DOHH2 (cell line): Measurements from ENCODE around the gene STAT5B.

ENCODE experiments used
- H3F3A ChIP-seq: fragments of 200-600 bp; sonication (generic), shearing (Covaris generic); 2 replicates; pipeline ENCODE4 v1.6.0; 2016; ENCODE audit warnings: antibody characterized with exemption, mild to moderate bottlenecking; ENCODE audit not compliant: control insufficient read depth, insufficient read depth
- H3K27ac ChIP-seq: fragments of 200-600 bp; sonication (generic); 2 replicates; pipeline ENCODE4 v1.5.1; 2014; ENCODE audit warnings: low read depth, mild to moderate bottlenecking, low read length, moderate library complexity
- H3K27me3 ChIP-seq: fragments of 200-600 bp; sonication (generic); 2 replicates; pipeline ENCODE4 v1.6.1; 2014; ENCODE audit warnings: mild to moderate bottlenecking, low read length, mixed read lengths; ENCODE audit not compliant: control insufficient read depth
- H3K36me3 ChIP-seq: fragments of 200-600 bp; sonication (generic); 2 replicates; pipeline ENCODE4 v1.6.1; 2014; ENCODE audit warnings: mild to moderate bottlenecking, low read length, moderate library complexity, mixed read lengths; ENCODE audit not compliant: control insufficient read depth
- H3K4me1 ChIP-seq: fragments of 200-600 bp; sonication (generic); 2 replicates; pipeline ENCODE4 v1.6.1; 2014; ENCODE audit warnings: mild to moderate bottlenecking, low read length, mixed read lengths; ENCODE audit not compliant: control insufficient read depth
- H3K4me2 ChIP-seq: fragments of 200-600 bp; sonication (generic); 2 replicates; pipeline ENCODE4 v1.6.0; 2014; ENCODE audit warnings: mild to moderate bottlenecking, low read length, moderate library complexity
- H3K4me3 ChIP-seq: fragments of 200-600 bp; sonication (generic); 2 replicates; pipeline ENCODE4 v1.5.1; 2014; ENCODE audit warnings: mild to moderate bottlenecking, low read length, mixed read lengths
- H3K79me2 ChIP-seq: fragments of 200-600 bp; sonication (generic); 2 replicates; pipeline ENCODE4 v1.6.1; 2014; ENCODE audit warnings: mild to moderate bottlenecking, low read length, mixed read lengths; ENCODE audit not compliant: control insufficient read depth
- H3K9me2 ChIP-seq: fragments of 200-600 bp; sonication (generic); replicated peaks from 2 replicates; pipeline ENCODE4 v1.6.1; 2014; ENCODE audit warnings: mild to moderate bottlenecking, low read length, mixed read lengths; ENCODE audit not compliant: control insufficient read depth
- H3K9me3 ChIP-seq: fragments of 200-600 bp; sonication (generic); 2 replicates; pipeline ENCODE4 v1.6.1; 2014; ENCODE audit warnings: antibody characterized with exemption, low read length, mixed read lengths; ENCODE audit not compliant: control insufficient read depth, insufficient read depth
- H4K20me1 ChIP-seq: fragments of 200-600 bp; sonication (generic); 2 replicates; pipeline ENCODE4 v1.6.0; 2014; ENCODE audit warnings: low read depth, mild to moderate bottlenecking, antibody characterized with exemption, low read length, moderate library complexity; ENCODE audit not compliant: control insufficient read depth, insufficient read depth
- EZH2phosphoT487 ChIP-seq: fragments of 200-600 bp; sonication (generic); IDR thresholded peaks from 2 replicates; pipeline ENCODE4 v1.6.1; 2017; ENCODE audit warnings: borderline replicate concordance, mild to moderate bottlenecking, antibody characterized with exemption, low read length, moderate library complexity, mixed read lengths
- TF ChIP-seq, protein P1 (sequence below): fragments of 200-600 bp; sonication (generic); IDR thresholded peaks from one replicate; pipeline ENCODE4 v1.5.1; 2014; ENCODE audit warnings: antibody characterized with exemption, mild to moderate bottlenecking, low read depth, low read length; ENCODE audit not compliant: poor library complexity, severe bottlenecking

Gene STAT5B

DNA sequence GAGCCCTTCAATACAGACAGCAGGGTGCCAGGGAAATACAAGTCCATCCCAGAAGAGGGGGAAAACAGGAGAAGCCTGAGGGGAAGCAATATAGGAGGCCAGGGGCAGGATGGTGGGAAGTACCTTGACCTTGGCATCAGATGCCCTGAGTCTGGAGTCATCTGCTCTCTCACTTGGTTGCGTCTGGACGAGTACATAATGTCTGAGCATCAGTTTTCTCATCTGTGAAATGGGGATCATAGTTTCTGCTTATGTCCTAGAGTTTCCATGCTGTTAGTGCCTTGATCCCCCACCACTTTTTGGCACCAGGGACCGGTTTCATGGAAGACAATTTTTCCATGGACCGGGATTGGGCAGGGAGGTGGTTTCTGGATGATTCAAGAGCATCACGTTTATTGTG is 14.4 kb upstream of the STAT5B start:
- Histone ChIP-seq H3K9me2 (no peaks in the 10 kb centered on the region), H3K27ac (no peak overlapping the region), H3K27me3 (peaks cover 11% of the 10 kb centered on the region; the same call in 1 of the 2 replicates), H3F3A (no peaks in the 10 kb centered on the region), H3K79me2 (no peaks in the 10 kb centered on the region; the same call in 1 of the 2 replicates), H4K20me1 (no peaks in the 10 kb centered on the region; the same call in 1 of the 2 replicates), H3K4me1 (peaks cover 39% of the 10 kb centered on the region), H3K4me3 (no peak overlapping the region), H3K36me3 (no peaks in the 10 kb centered on the region), H3K4me2 (no peak overlapping the region), H3K9me3 (no peaks in the 10 kb centered on the region)
- TF ChIP-seq EZH2phosphoT487: no peak

DNA sequence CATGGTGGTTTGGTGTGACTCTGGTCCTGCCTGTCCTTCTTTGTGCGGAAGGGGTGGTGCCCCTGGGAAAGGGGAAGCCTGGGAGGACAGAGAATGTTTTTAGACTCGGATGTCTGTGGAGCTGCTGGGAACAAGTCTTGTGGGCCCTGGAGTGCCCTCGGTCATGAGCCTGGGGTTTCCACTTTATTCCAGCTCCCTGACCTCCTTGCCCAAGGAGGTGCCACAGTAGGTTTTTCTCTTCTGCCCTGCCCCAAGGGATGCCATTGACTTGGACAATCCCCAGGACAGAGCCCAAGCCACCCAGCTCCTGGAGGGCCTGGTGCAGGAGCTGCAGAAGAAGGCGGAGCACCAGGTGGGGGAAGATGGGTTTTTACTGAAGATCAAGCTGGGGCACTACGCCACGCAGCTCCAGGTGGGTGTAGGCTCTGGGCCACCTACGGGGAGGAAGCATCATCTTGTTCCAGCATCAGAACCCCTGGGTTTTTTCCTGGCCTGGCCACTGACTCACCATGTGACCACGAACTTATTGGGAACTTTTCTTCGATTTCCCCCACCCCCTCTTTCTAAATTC is 13.5 kb upstream of the STAT5B start:
- TF ChIP-seq EZH2phosphoT487: no peak
- TF ChIP-seq, protein P1, sequence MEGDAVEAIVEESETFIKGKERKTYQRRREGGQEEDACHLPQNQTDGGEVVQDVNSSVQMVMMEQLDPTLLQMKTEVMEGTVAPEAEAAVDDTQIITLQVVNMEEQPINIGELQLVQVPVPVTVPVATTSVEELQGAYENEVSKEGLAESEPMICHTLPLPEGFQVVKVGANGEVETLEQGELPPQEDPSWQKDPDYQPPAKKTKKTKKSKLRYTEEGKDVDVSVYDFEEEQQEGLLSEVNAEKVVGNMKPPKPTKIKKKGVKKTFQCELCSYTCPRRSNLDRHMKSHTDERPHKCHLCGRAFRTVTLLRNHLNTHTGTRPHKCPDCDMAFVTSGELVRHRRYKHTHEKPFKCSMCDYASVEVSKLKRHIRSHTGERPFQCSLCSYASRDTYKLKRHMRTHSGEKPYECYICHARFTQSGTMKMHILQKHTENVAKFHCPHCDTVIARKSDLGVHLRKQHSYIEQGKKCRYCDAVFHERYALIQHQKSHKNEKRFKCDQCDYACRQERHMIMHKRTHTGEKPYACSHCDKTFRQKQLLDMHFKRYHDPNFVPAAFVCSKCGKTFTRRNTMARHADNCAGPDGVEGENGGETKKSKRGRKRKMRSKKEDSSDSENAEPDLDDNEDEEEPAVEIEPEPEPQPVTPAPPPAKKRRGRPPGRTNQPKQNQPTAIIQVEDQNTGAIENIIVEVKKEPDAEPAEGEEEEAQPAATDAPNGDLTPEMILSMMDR: no peak
- Histone ChIP-seq H3K27ac (no peak overlapping the region), H3K27me3 (peaks cover 11% of the 10 kb centered on the region; the same call in 1 of the 2 replicates), H3K9me3 (no peaks in the 10 kb centered on the region), H3K79me2 (no peaks in the 10 kb centered on the region; the same call in 1 of the 2 replicates), H3K4me1 (peaks cover 48% of the 10 kb centered on the region), H3K4me3 (peak overlapping the region; percentile 74), H4K20me1 (no peaks in the 10 kb centered on the region; the same call in 1 of the 2 replicates), H3K36me3 (no peaks in the 10 kb centered on the region), H3K9me2 (no peaks in the 10 kb centered on the region), H3F3A (no peaks in the 10 kb centered on the region), H3K4me2 (peak overlapping the region; percentile 85)

DNA sequence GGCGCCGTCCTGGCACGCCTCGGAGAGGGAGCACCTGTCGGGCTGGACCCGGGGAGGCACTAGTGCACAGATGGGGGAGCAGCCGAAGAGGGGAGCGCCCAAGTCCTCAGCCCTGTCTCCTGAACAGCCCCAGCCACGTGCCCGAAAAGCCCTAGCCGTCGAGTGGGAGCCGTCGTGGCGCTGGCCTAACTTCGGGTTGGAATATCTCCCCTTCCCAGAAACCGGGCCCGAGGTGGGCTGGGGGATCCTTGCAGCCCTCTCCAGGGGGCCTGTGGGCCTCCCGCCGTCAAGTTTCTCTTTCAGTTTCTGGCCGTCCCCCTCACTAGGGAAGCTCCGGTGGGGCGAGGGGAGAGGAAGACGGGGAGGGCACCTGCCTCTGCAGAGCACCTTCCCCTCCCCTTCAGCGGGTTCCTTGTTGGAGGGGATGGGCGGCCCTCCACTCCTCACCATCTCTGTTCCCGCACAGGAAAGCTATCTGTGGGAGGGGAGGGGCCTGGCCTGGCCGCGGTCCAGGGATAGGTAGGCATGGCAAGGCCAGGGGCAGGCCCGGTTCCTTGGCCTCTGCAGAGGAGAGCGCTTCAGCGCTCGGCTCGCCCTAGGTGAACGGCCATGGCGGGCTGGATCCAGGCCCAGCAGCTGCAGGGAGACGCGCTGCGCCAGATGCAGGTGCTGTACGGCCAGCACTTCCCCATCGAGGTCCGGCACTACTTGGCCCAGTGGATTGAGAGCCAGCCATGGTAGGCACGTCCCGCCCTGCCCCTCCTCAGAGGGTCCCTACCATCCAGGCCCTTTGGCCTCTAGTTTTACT is 12.8 kb upstream of the STAT5B start:
- H3K79me2 ChIP-seq: no peaks in the 10 kb centered on the region; the same call in 1 of the 2 replicates
- no peak for TF ChIP-seq EZH2phosphoT487
- TF ChIP-seq, protein P1: no peak
- peaks cover 50% of the 10 kb centered on the region for H3K4me1 ChIP-seq
- H3K9me2 ChIP-seq: no peaks in the 10 kb centered on the region
- H3F3A ChIP-seq: no peaks in the 10 kb centered on the region
- H3K27me3 ChIP-seq: peaks cover 11% of the 10 kb centered on the region; the same call in 1 of the 2 replicates
- no peak overlapping the region for H3K27ac ChIP-seq
- peak overlapping the region; percentile 74 for H3K4me3 ChIP-seq
- H4K20me1 ChIP-seq: no peaks in the 10 kb centered on the region; the same call in 1 of the 2 replicates
- peak overlapping the region; percentile 85 for H3K4me2 ChIP-seq
- H3K9me3 ChIP-seq: no peaks in the 10 kb centered on the region
- H3K36me3 ChIP-seq: no peaks in the 10 kb centered on the region
